GM23338 (cell line): ENCODE data around the gene SLC25A42.

Source experiments
- CREB1 ChIP-seq: fragments of 250-450 bp; sonication (Bioruptor Pico); IDR thresholded peaks from 2 replicates; pipeline ENCODE4 v1.5.0; 2020; ENCODE audit warnings: low read depth, mild to moderate bottlenecking, moderate library complexity
- CTCF ChIP-seq, 2 experiments: fragments of 200-600 bp in 1 of 2; sonication (generic) in 1 of 2; conservative IDR thresholded peaks; 2 replicates each; pipeline versions ENCODE4 v1.5.1 to v1.6.1; 2016 to 2017; ENCODE audit warnings: antibody characterized with exemption in 2 of 2, low read depth in 2 of 2, mild to moderate bottlenecking in 2 of 2, moderate library complexity in 1 of 2
- EZH2 ChIP-seq: fragments of 200-600 bp; sonication (generic); IDR thresholded peaks from one replicate; pipeline ENCODE4 v1.8.0; 2017; ENCODE audit warnings: antibody characterized with exemption, mild to moderate bottlenecking, low read depth; ENCODE audit not compliant: unreplicated experiment
- EZH2phosphoT487 ChIP-seq: fragments of 200-600 bp; sonication (generic); IDR thresholded peaks from one replicate; pipeline ENCODE4 v1.8.1; 2018; ENCODE audit warnings: antibody characterized with exemption; ENCODE audit not compliant: unreplicated experiment
- JUNB ChIP-seq: IDR thresholded peaks from one replicate; pipeline ENCODE4 v1.6.1; 2016; ENCODE audit warnings: antibody characterized with exemption; ENCODE audit not compliant: unreplicated experiment
- POLR2AphosphoS5 ChIP-seq: IDR thresholded peaks from 2 replicates; pipeline ENCODE4 v1.6.1; 2016; ENCODE audit warnings: antibody characterized with exemption, low read depth
- REST ChIP-seq: IDR thresholded peaks from one replicate; pipeline ENCODE4 v1.6.1; 2018; ENCODE audit warnings: antibody characterized with exemption; ENCODE audit not compliant: unreplicated experiment
- STAT1 ChIP-seq: IDR thresholded peaks from one replicate; pipeline ENCODE4 v1.6.1; 2016; ENCODE audit warnings: antibody characterized with exemption; ENCODE audit not compliant: unreplicated experiment
- ZNF114 ChIP-seq: fragments of 250-450 bp; sonication (Bioruptor Pico); IDR thresholded peaks from 2 replicates; pipeline ENCODE4 v1.5.0; 2020; ENCODE audit warnings: mild to moderate bottlenecking, moderate library complexity
- TF ChIP-seq, protein P1 (sequence below): IDR thresholded peaks from 2 replicates; pipeline ENCODE4 v1.6.1; 2016; ENCODE audit warnings: antibody characterized with exemption

GRCh38 chr19:19033176-19033425 lies 30.7 kb upstream of the SLC25A42 start:
- TF ChIP-seq REST (no peak), CTCF (conservative IDR thresholded peaks at IDR 0.05; ENCODE audit: low read depth in 2 of 2) (no peak), JUNB (no peak), EZH2 (no peak), POLR2AphosphoS5 (no peak), STAT1 (no peak), EZH2phosphoT487 (no peak), ZNF114 (CRISPR knock-in tag) (no peak), CREB1 (CRISPR knock-in tag) (no peak)
- TF ChIP-seq, protein P1, sequence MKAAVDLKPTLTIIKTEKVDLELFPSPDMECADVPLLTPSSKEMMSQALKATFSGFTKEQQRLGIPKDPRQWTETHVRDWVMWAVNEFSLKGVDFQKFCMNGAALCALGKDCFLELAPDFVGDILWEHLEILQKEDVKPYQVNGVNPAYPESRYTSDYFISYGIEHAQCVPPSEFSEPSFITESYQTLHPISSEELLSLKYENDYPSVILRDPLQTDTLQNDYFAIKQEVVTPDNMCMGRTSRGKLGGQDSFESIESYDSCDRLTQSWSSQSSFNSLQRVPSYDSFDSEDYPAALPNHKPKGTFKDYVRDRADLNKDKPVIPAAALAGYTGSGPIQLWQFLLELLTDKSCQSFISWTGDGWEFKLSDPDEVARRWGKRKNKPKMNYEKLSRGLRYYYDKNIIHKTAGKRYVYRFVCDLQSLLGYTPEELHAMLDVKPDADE = no peak
